ENCODE data around the gene MAN2C1.
"Not testable (repeated sequence)": the region's sequence is repeated elsewhere in the genome, so short reads cannot be mapped to it uniquely, and the experiment has no call there.

The MAN2C1 gene

DNA sequence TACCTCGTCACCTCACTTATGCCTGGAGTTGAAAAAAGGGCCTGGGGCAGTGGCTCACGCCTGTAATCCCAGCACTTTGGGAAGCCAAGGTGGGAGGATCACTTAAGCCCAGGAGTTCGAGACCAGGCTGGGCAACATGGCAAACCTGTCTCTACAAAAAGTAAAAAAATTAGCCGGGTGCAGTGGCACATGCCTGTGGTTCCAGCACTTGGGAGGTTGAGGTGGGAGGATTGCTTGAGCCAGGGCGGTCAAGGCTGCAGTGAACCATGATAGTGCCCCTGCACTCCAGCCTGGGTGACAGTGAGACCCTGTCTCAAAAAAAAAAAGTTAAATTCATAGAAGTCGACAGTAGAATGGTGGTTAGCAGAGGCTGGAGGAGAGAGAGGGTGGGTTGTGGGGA is 26.2 kb downstream of the MAN2C1 start:
- DNase-seq, result no peak

DNA sequence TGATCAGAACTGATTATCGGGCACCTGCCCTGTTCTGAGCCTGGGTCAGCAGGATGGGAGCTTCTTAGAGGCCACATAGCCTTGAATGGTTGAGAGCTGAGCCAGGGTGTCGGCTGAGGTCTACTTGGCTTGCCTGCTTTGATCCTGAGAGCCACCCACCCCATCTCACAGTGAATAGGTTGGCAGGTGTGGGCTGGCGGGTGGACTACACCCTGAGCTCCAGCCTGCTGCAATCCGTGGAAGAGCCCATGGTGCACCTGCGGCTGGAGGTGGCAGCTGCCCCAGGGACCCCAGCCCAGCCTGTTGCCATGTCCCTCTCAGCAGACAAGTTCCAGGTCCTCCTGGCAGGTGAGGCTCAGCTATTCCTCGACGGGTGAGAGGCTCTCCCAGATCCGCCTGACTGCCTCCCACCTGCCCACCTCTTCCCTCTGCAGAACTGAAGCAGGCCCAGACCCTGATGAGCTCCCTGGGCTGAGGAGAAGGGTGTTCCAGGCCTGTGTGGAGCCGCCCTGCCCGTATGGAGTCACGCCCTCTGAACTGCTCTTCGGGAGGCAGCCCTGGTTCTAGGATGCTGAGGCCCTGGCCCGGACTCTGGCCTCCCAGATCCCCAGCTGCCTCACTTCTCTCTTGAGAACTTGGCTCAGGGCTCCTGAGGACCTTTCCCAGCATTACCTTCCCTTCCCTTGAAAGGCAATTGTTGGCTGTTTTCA is 28.7 kb downstream of the MAN2C1 start:
- no peak for DNase-seq

DNA sequence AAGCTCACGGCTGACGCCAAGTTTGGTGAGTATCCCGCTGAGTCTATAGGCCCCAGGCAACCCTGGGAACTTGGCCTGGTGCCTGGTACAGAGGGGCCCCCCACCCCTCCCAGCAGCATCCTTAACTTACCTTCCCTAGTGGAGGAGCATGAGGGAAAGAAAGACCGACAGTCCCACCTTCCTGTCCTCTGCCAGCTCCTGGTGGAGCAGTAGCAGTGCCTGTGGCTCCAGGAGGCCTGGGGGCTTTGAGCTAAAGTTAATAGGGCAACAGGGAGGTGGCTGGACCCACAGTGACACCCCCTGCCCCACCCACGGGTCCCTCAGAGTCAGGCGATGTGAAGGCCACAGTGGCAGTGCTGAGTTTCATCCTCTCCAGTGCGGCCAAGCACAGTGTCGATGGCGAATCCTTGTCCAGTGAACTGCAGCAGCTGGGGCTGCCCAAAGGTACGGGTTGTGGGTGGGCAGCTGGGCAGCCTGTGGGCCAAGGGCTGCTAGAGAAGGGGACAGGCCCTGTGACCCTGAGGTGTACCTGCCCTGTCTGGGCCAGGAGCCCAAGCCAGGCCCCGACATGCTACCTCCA is 29.7 kb downstream of the MAN2C1 start:
- DNase-seq, result no peak

DNA sequence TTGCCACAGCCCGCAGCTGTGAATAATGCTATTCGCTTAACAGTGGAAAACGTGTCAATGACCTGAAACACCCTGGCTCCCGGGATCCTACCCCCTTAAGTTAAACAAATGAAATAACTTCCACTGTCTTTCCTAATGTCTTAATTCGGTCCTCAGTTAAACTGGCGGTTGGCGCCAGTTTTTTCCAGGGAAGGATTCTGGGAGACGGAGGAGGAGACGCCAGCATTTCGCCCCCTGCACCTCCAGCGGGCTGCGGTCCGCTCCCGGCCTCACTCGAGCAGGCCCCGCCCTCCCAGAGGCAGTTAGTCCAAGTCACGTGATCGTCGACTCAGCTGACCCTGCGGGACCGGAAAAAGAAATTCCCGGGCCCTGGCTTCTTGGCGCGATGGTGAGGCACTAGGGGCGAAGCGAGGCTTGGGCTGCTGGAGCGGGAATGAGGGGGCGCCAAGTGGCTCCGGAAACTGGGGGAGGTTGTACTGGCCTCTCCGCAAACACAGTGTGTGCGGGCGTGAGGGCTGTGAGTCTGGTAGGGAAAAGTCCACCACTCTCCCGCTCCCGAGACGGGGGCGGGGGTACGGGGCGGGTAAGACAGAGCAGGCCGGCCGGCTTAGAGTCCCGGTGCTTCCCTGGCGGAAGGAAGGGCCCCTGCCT is 32.6 kb downstream of the MAN2C1 start, which contains the start of gene COMMD4:
Gene COMMD4, plus strand, starts transcription at position 359 of the 651 bp plus-strand sequence. Its CDS starts 27 bp downstream, at position 386.
- peak; percentile 61 to 65 for DNase-seq

DNA sequence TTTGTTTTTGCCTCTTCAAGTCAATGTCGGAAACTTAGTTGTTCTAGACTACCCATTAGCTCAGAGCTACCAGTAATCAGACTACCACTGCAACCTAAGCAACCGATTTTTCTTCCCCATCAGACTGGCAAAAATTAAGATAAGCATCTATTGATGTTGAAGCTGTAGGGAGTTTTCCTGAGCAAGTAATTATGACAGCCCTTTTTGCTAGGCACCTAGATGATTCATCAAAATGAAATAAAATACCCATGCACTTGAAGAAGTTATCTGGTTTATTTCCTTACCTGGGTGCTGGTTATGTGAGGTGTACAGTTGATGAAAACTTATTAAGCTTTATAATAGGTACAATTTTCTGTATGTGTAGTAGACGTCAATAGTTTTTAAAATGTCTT is 33.1 kb downstream of the MAN2C1 start:
- no peak for DNase-seq

DNA sequence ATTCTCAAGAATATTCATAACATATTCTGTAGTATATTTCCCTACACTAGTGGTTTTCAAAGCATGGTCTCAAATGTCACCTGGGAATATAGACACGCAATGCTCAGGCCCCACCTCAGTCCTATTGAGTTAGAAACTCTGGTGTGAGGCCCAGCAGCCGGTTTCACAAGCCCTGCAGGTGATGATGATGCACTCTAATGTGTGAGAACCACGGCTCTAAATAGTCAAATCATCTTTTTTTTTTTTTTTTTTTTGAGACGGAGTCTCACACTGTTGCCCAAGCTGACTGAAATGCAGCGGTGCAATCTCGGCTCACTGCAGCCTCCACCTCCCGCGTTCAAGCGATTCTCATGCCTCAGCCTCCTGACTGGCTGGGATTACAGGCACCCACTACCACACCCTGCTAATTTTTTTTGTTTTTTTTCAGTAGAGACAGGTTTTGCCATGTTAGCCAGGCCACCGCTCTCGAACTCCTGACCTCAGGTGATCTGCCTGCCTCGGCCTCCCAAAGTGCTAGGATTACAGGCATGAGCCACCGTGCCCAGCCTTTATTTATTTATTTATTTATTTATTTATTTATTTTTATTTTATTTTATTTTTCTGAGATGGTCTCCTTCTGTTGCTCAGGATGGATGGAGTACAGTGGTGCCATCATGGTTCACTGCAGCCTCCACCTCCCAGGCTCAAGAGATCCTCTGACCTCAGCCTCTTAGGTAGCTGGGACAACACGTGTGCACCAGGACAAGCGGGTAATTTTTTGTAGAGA is 34.6 kb downstream of the MAN2C1 start:
- not testable (repeated sequence) for DNase-seq

DNA sequence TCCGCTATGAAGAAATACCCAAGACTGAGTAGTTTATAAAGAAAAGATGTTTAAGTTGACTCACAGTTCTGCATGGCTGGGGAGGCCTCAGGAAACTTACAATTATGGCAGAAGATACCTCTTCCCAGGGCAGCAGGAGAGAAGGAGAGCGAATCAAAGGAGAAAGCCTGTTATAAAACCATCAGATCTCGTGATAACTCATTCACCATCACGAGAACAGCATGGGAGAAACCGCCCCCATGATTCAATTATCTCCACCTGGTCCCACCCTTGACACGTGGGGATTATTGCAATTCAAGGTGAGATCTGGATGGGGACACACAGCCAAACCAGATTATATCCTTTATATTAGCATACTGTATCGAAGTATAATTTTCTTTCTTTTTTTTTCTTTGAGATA is 36.3 kb downstream of the MAN2C1 start:
- not testable (repeated sequence) for DNase-seq

DNA sequence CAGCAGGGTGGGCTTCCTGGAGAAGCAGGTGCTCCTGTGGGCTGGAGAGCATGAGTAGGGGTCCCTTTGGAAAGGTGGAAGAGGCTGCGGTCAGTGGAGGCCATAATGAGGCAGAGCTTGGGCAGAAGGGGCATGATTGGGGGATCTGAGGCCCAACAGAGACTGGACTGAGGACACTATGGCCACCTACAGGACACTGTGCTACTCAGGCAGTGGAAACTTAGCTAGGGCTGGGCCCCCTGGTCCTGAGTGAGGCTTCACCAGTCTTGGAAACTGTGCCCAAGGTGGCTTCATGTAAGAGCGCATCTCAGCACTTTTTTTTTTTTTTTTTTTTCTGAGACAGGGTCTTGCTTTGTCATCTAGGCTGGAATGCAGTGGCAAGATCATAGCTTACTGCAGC is 38.8 kb downstream of the MAN2C1 start:
- no peak for DNase-seq

DNA sequence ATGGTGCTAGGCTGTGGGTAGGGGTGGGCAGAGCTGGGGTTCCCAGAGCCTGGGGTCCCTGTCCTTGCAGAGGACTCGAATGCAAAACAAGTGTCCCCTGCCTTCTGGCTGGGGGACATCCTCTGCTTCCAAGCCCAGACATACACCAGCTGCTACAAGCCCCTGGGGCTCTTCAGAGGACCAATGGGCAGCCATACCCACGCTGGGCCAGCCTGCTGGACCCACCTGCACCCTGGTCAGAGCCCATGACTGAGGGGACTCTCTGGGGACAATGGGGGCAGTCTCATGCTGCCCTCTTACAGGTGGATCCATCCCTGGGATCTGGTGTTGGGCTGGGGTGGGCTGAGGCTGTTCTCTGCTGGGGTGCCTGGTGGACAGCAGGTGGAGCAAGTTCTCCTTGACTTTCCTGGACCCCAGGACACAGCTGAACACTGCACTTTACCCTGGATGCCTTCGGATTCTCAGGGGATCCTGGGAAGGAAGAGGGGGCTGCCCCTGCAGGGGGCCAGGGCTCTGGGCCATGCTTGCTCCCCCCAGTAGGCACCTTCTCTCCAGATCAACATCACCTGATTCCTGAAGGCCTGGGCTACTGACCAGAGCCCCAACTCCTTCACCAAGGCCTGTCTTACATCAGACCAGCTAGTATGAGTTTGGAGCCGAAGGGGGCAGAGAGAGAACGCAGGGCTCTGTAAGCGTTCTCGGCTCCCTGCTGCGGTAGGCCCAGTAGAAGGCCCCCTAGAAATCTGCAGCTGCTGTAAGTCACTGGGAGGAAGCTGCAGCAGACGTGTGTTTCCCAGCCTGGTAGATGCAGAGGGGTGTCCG is 39.7 kb downstream of the MAN2C1 start:
- no peak for DNase-seq

DNA sequence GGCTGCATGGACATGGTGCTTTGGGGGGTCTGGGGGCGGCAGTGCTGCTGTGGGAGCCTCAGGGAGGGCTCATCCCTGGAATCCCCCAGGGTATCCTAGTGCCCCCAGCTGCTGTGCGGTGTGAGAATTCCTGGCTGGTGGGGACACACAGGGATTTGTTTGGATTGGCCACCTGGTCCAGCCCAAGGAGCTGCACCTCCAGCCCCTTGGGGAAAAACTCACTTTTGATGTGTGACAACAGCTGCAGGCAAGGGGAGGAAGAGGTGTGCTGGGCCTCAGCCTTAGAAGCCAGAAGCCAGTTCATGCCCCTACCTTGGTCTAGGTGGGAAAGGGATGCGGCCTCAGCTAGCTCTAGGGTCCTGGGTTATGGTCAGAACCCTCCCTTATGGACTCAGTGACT is 40.9 kb downstream of the MAN2C1 start:
- no peak for DNase-seq

DNA sequence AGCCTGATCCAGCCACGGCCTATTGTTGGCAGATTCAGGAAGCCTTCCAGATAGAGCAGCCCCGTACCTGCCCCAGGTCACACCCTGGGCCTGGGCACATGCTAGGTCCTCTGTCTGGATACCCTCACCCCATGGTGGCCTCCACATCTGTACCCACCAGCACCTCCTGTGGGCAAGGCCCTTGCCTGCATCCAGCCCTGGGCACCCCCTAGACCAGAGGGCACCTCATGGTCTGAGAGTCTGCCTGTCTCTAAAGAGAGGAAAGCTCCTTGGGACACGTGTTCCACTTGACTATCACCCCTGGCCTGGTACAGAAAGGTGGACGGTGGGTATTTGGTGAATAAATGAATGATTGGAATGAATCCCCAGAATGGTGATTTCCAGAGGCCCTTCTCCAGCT is 41.4 kb downstream of the MAN2C1 start:
- no peak for DNase-seq

DNA sequence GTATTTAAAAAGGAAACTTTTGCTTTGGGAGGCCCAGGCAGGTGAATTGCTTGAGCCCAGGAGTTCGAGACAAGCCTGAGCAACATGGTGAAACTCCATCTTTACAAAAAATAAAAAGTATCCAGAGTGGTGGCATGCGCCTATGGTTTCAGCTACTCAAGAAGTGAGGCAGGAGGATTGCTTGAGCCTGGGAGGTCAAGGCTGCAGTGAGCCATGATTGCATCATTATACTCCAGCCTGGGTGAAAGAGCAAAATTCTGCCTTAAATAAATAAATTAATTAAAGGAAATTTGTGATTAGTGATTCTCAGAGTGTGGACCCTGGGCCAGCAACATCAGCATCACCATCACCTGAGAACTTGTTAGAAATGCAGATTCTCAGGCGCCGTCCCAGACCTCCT is 42.5 kb downstream of the MAN2C1 start:
- DNase-seq, result no peak

DNA sequence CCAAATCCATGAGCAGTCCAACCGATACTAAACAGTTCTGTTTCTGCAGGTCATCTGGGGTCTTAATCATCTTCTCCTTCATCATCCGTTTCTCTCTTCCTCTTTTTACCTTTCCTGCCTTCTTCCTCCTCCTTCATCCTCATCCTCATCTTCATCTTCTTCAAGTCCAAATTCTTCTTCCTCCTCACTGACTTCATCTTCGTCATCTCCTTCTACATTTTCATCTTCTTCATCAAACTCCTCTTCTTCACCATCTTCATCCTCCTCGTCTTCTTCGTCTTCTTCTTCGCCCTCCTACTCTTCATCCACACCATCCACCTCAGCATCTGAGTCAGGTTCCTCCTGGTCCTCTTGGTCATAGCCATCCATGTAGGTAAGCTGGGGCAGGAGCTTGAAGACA is 46.7 kb downstream of the MAN2C1 start:
- DNase-seq, result no peak

DNA sequence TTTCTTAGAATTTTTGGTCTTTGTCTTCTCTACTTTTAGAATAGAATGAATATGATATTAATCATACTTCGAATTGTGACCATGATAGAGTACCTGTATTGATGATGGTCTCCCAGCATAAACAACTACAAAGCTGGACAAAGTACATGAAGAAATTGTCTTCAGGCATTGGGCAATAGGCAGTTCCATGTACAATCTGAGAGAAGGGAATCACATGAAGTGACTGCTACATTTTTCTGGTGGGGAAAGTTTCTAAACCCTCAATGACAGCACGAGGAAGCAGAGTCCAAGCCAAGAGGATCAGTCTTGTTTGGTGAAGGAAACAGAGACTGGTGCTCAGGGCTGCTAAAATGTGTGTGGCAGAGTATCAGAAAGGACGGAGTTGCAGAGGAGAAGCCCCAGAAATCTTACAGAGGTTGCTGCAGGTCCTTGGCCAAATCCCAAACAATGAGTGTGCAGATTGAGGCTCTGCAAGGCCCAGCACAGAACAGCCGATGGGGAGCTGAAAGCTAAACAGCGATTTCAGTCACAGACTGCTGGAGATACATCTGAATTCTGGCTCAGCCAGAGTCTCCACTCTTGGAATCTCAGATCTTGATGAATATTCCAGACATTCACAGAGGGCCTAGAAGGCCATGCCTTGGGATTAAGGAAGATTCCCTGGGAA is 49.0 kb downstream of the MAN2C1 start:
- DNase-seq, result not testable (repeated sequence)

DNA sequence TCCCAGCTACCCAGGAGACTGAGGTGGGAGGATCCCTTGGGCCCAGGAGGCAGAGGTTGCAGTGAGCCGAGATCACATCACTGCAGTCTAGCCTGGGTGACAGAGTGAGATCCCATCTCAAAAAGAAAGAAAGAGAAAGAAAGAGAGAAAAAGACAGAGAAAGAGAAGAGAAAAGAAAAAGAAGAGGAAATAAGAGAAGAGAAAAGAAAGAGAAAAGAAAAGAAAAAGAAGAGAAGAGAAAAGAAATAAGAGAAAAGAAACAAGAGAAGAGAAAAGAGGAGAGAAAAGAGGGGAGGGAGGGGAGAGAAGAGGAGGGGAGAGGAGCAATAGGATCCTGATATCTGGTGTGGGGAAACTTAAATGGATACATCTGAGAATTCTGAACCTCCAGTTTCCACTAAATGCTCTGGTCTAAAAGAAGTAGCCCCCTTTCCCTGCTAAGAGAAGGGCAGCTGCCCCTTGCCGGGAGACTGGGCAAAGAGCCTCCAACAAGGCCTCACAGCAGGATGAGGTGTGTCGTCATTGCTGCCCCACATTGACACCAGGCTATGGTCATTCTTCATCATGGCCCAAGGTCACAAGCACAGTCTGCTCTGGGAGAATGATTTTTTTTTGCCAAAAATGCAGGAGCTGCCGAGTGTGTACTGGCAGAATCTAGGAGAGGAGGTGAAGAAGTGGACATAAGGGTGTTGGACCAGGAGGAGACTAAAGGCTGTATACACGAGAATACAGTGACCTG is 53.7 kb downstream of the MAN2C1 start:
- no peak for DNase-seq

DNA sequence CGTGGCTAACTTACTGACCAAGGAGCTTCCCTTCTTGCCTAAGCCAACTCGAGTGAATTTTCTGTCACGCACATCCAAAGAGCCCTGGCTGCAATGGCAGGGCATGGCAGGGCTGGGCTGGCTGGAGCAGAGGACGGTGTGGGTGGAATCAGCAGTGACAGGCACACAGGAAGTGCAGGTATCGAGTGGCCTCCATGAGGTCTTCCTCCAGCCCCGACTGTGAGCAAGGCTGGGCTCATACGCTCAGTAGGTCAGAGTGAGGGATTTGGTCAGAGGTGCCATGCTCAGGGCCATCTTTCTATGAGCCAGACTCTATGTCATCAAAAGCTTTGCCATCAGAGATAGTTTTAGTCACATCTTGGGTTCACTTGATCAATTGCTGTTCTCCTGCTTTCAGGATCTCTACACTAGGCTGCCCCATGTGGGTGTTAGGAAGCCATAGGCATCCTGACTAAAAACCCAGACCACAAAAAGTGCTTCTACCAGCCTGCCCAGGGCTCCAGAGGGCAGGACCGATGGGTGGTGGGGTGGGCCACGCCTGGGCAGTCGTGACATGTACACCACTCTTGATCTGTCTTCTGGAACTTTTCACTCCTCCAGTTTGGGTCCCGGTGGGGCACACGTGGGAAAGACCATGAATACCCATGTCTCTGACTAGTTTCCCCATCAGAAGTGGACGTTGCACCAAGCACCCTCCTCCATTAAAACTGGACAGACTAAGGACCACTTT is 55.1 kb downstream of the MAN2C1 start:
- no peak for DNase-seq

DNA sequence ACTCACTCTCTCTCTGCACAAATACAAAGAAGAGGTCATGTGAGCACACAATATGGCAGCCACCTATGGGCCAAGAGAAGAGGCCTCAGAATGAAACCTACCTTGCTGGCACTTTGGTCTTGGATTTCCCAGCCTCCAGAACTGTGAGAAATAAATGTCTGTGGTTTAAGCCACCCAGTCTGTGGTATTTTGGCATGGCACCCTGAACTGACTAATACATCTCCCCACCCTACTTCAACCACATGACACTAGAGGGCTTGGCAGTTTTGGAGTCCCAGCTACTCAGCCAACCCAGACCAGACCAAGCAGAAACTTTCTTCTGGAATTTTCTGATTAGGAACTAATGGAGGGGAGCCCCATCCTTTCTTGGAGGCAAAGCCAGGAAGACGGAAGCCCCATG is 55.9 kb downstream of the MAN2C1 start:
- not testable (repeated sequence) for DNase-seq

DNA sequence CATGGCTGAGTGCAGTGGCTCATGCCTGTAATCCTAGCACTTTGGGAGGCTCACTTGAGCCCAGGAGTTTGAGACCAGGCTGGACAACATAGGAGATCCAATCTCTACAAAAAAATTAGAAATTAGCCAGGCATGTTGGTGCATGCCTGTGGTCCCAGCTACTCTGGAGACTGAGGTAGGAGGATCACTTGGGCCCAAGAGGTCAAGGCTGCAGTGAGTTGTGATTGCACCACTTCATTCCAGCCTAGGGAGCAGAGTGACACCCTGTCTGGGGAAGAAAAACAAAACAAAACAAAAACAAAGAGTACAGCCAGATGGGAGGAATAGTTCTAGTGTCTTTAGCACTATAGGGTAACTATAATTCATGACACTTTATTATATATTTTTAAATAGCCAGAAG is 58.7 kb downstream of the MAN2C1 start:
- DNase-seq, result no peak

DNA sequence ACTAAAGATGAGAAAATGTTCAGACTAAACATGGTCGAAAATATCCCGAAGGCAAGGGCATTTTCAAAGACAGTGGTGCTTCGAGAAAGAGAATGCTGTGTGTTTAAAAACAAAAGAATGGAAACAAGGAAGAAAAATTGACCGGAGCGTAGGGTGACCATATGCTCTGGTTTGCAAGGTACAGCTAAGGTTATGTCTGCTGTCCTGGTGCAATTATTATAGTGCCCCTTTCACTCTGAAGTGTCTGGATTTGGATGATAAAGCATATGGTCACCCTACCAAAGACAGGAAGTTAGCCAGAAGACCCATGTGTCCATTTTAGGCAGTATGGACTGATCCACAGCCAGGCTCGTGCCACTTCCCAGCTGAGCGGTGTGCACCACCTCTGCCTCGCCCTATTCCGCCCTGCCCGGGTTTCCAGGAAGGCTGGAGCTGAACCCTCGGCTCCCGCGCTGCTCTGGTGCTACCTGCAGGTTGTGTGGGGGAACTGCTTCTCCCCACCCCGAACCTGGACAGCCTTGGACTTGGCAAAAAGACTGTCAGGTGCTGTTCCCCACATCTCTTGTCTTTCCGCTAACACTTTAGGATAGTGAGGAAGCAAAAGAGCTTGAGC is 60.5 kb downstream of the MAN2C1 start:
- no peak for DNase-seq

DNA sequence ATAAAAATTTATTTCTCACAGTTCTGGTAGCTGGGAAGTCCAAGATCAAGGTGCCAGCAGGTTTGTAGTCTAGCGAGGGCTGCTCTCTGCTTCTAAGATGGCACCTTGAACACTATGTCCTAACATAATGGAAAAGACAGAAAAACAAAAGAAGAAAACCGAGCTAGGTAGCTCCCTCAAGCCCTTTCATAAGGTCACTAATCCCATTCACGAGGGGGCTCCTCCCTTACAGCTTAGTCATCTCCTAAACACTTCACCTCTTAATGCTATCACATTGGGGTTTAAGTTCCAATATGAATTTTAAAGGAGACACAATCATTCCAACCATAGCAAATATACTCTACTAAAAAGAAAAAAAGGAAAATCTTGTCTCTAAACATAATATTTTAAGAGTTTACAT is 62.2 kb downstream of the MAN2C1 start:
- DNase-seq, result no peak
